ENCODE data around the gene HIVEP1. TPM values are rescaled to one million over a fixed set of nuclear protein-coding genes. Genes with fewer than 3 reads are reported as not detected.

HIVEP1 gene
- total RNA-seq, 1 experiment from 2014 or later = 6.6 TPM

DNA sequence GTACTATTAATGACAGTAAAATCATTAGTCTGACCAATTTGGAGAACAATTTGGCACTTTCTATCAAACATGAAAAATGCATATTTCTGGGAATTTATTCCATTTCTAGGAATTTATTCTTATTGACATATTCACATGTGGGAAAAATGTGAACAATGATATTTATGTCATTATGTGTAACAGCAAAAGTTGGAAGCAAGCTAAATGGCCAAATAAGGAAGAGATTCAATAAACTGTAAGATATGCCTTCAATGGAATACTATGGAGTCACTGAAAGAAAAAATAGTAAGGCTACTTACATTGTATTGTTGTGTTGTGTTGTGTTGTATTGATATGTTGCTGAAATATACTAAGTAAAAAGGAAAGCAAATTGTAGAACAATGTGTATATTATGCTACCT, 177.5 kb downstream of the HIVEP1 start:
- H3K4me2 ChIP-seq (ENCODE audit: low read length) = no peak overlapping the region
- no peaks in the 10 kb centered on the region for H3K36me3 ChIP-seq (ENCODE audit: low read depth, low read length)
- no peak overlapping the region for H3K4me3 ChIP-seq (ENCODE audit: low read length)
- H4K20me1 ChIP-seq (ENCODE audit: low read length) = no peaks in the 10 kb centered on the region
- H3K9me3 ChIP-seq (ENCODE audit: low read length) = no peaks in the 10 kb centered on the region
- BruUV-seq (replicated peaks) = no TSS peak
- CTCF ChIA-PET = no interaction called here
- DNase-seq (no peak), ATAC-seq (no peak)
- no peaks in the 10 kb centered on the region for H3F3A ChIP-seq (ENCODE audit: low read length, unreplicated experiment)
- H3K9ac ChIP-seq (ENCODE audit: low read length) = no peak overlapping the region
- POLR2A ChIA-PET (ENCODE audit: unreplicated experiment) = no interaction called here
- no peaks in the 10 kb centered on the region for H3K9me2 ChIP-seq (replicated peaks; ENCODE audit: low read length)
- H3K27me3 ChIP-seq (ENCODE audit: low read length) = no peaks in the 10 kb centered on the region
- intact Hi-C loops (cut with micrococcal nuclease) = no loop called here
- TF ChIP-seq, protein P1, sequence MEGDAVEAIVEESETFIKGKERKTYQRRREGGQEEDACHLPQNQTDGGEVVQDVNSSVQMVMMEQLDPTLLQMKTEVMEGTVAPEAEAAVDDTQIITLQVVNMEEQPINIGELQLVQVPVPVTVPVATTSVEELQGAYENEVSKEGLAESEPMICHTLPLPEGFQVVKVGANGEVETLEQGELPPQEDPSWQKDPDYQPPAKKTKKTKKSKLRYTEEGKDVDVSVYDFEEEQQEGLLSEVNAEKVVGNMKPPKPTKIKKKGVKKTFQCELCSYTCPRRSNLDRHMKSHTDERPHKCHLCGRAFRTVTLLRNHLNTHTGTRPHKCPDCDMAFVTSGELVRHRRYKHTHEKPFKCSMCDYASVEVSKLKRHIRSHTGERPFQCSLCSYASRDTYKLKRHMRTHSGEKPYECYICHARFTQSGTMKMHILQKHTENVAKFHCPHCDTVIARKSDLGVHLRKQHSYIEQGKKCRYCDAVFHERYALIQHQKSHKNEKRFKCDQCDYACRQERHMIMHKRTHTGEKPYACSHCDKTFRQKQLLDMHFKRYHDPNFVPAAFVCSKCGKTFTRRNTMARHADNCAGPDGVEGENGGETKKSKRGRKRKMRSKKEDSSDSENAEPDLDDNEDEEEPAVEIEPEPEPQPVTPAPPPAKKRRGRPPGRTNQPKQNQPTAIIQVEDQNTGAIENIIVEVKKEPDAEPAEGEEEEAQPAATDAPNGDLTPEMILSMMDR (conservative IDR thresholded peaks at IDR 0.05; ENCODE audit: low read depth, low read length) = no peak
- TF ChIP-seq EZH2phosphoT487 (IDR thresholded peaks at IDR 0.05; ENCODE audit: borderline replicate concordance, low read length) (no peak), EZH2 (IDR thresholded peaks at IDR 0.05; ENCODE audit: low read length, unreplicated experiment) (no peak)
- H2AFZ ChIP-seq (ENCODE audit: low read length) = no peak overlapping the region
- no peaks in the 10 kb centered on the region for H3K79me2 ChIP-seq (ENCODE audit: low read length)
- H3K4me1 ChIP-seq (ENCODE audit: insufficient read depth, low read length) = no peaks in the 10 kb centered on the region
- no peak overlapping the region for H3K27ac ChIP-seq (ENCODE audit: low read length)

DNA sequence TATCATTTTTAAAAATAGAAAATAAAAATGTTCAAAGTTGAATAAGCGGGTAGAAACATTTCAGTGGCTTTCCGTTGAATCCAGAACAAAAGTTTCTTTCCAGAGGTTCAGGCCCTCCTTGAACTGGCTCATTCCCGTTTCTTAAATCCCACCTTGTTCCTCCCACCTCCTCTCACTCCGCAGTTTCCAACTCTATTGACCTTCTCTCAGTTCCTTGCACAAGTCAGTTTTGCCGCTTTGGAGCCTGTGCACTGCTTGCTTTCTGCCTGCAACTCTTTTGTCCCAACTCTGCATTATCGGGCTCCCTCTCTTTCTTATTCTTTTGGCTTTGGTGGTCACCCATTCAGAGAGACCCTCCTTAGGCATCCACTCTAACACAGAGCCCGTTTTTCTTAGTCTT, 178.1 kb downstream of the HIVEP1 start:
- no peak overlapping the region for H3K27ac ChIP-seq (ENCODE audit: low read length)
- H3K9ac ChIP-seq (ENCODE audit: low read length) = no peak overlapping the region
- no peaks in the 10 kb centered on the region for H3K9me3 ChIP-seq (ENCODE audit: low read length)
- H3K4me1 ChIP-seq (ENCODE audit: insufficient read depth, low read length) = no peaks in the 10 kb centered on the region
- no peaks in the 10 kb centered on the region for H4K20me1 ChIP-seq (ENCODE audit: low read length)
- no peaks in the 10 kb centered on the region for H3K36me3 ChIP-seq (ENCODE audit: low read depth, low read length)
- no peak overlapping the region for H3K4me2 ChIP-seq (ENCODE audit: low read length)
- no peaks in the 10 kb centered on the region for H3K9me2 ChIP-seq (replicated peaks; ENCODE audit: low read length)
- CTCF ChIA-PET = no interaction called here
- POLR2A ChIA-PET (ENCODE audit: unreplicated experiment) = no interaction called here
- DNase-seq (no peak), ATAC-seq (no peak)
- H3K27me3 ChIP-seq (ENCODE audit: low read length) = no peaks in the 10 kb centered on the region
- no TSS peak for BruUV-seq (replicated peaks)
- no peak overlapping the region for H3K4me3 ChIP-seq (ENCODE audit: low read length)
- H3K79me2 ChIP-seq (ENCODE audit: low read length) = no peaks in the 10 kb centered on the region
- no peaks in the 10 kb centered on the region for H3F3A ChIP-seq (ENCODE audit: low read length, unreplicated experiment)
- no peak for TF ChIP-seq EZH2 (IDR thresholded peaks at IDR 0.05; ENCODE audit: low read length, unreplicated experiment)
- TF ChIP-seq, protein P1 (conservative IDR thresholded peaks at IDR 0.05; ENCODE audit: low read depth, low read length) = no peak
- no peak for TF ChIP-seq EZH2phosphoT487 (IDR thresholded peaks at IDR 0.05; ENCODE audit: borderline replicate concordance, low read length)
- intact Hi-C loops (cut with micrococcal nuclease) = no loop called here
- no peak overlapping the region for H2AFZ ChIP-seq (ENCODE audit: low read length)

- Histone ChIP-seq H3K36me3 (ENCODE audit: low read depth, low read length) (no peaks in the 10 kb centered on the region), H4K20me1 (ENCODE audit: low read length) (no peaks in the 10 kb centered on the region), H3F3A (ENCODE audit: low read length, unreplicated experiment) (no peaks in the 10 kb centered on the region), H3K4me3 (ENCODE audit: low read length) (no peak overlapping the region), H3K4me2 (ENCODE audit: low read length) (no peak overlapping the region), H2AFZ (ENCODE audit: low read length) (no peak overlapping the region), H3K27me3 (ENCODE audit: low read length) (no peaks in the 10 kb centered on the region), H3K4me1 (ENCODE audit: insufficient read depth, low read length) (peaks cover 7% of the 10 kb centered on the region), H3K9me3 (ENCODE audit: low read length) (no peaks in the 10 kb centered on the region), H3K9me2 (replicated peaks; ENCODE audit: low read length) (0 out of 2 replicates have a peak, but pooled peaks cover 5% of the 10 kb centered on the region), H3K79me2 (ENCODE audit: low read length) (no peaks in the 10 kb centered on the region), H3K9ac (ENCODE audit: low read length) (no peak overlapping the region), H3K27ac (ENCODE audit: low read length) (no peak overlapping the region)
- TF ChIP-seq, protein P1 (conservative IDR thresholded peaks at IDR 0.05; ENCODE audit: low read depth, low read length) = no peak
- TF ChIP-seq EZH2phosphoT487 (IDR thresholded peaks at IDR 0.05; ENCODE audit: borderline replicate concordance, low read length) (no peak), EZH2 (IDR thresholded peaks at IDR 0.05; ENCODE audit: low read length, unreplicated experiment) (no peak)
- BruUV-seq (replicated peaks) = no TSS peak
- POLR2A ChIA-PET (ENCODE audit: unreplicated experiment) = interaction anchor here (0.6 kb wide), 1 partner anchor 490 kb away, joined by 3 read pairs; no protein-coding TSS in a partner anchor
- peak; percentile 57 for DNase-seq
- CTCF ChIA-PET = no interaction called here
- no peak for ATAC-seq
- intact Hi-C loops (cut with micrococcal nuclease) = no loop called here
Observed at GRCh38 chr6:12196326-12196936, 184.3 kb downstream of the HIVEP1 start.
